WI38 (cell line): ENCODE data around the gene STK25.

ENCODE experiments used
- H3K4me3 ChIP-seq: 2 replicates; pipeline ENCODE4 v1.5.1; 2011; ENCODE audit warnings: low read depth, mild to moderate bottlenecking, control low read depth, low read length
- CTCF ChIP-seq: IDR thresholded peaks from 2 replicates; pipeline ENCODE4 v1.5.1; 2012; ENCODE audit warnings: low read depth, mild to moderate bottlenecking, control low read depth, low read length

The STK25 gene

GRCh38 chr2:241508240-241509154, at the start of gene STK25:
TSS of gene STK25 (minus strand) at chr2:241508584. CDS start at chr2:241508035, 549 bp downstream.
- TF ChIP-seq CTCF, result no peak
- H3K4me3 ChIP-seq, result peak within 1 kb of the TSS; percentile 80

- no peak overlapping the region for H3K4me3 ChIP-seq
- TF ChIP-seq CTCF, result no peak
Observed at GRCh38 chr2:241556746-241557145, 48.4 kb upstream of the STK25 start.

- no peak for TF ChIP-seq CTCF
- no peak overlapping the region for H3K4me3 ChIP-seq
Observed at GRCh38 chr2:241555711-241556110, 47.3 kb upstream of the STK25 start.

- no peak overlapping the region for H3K4me3 ChIP-seq
- no peak for TF ChIP-seq CTCF
Observed at GRCh38 chr2:241554610-241555322, 46.4 kb upstream of the STK25 start.

- no peak overlapping the region for H3K4me3 ChIP-seq
- no peak for TF ChIP-seq CTCF
Observed at GRCh38 chr2:241553981-241554380, 45.6 kb upstream of the STK25 start.

- no peak for TF ChIP-seq CTCF
- no peak overlapping the region for H3K4me3 ChIP-seq
Observed at GRCh38 chr2:241553512-241553830, 45.1 kb upstream of the STK25 start.
